Hepatocyte (in vitro differentiated cells): ENCODE data around the gene CEP112. TPM values are rescaled to one million over a fixed set of nuclear protein-coding genes. Genes with fewer than 3 reads are reported as not detected.

ENCODE experiments used
- DNase-seq: peaks from one replicate; pipeline ENCODE4 v3.0.0-alpha.2; 2016; ENCODE audit warnings: low spot score
- H2AFZ ChIP-seq: fragments of 200-600 bp; sonication (generic); 2 replicates; pipeline ENCODE4 v1.6.0; 2016; ENCODE audit warnings: antibody characterized with exemption, mild to moderate bottlenecking
- H3K27ac ChIP-seq: fragments of 200-600 bp; sonication (generic); 2 replicates; pipeline ENCODE4 v1.5.1; 2016; ENCODE audit warnings: mild to moderate bottlenecking
- H3K27me3 ChIP-seq: fragments of 200-600 bp; sonication (generic); 2 replicates; pipeline ENCODE4 v1.6.1; 2016
- H3K36me3 ChIP-seq: fragments of 200-600 bp; sonication (generic); replicated peaks from 2 replicates; pipeline ENCODE4 v1.5.1; 2016; ENCODE audit warnings: low read depth; ENCODE audit not compliant: insufficient read depth
- H3K4me1 ChIP-seq: fragments of 200-600 bp; sonication (generic); 2 replicates; pipeline ENCODE4 v1.5.1; 2016; ENCODE audit warnings: mild to moderate bottlenecking, moderate library complexity; ENCODE audit not compliant: insufficient read depth
- H3K4me2 ChIP-seq: fragments of 200-600 bp; sonication (generic); 2 replicates; pipeline ENCODE4 v1.6.0; 2016
- H3K4me3 ChIP-seq: fragments of 200-600 bp; sonication (generic); 2 replicates; pipeline ENCODE4 v1.5.1; 2016; ENCODE audit warnings: mild to moderate bottlenecking
- H3K79me2 ChIP-seq: fragments of 200-600 bp; sonication (generic); 2 replicates; pipeline ENCODE4 v1.6.0; 2017; ENCODE audit warnings: mild to moderate bottlenecking
- H3K9me2 ChIP-seq: fragments of 200-600 bp; sonication (generic); replicated peaks from 2 replicates; pipeline ENCODE4 v1.6.0; 2017; ENCODE audit warnings: mild to moderate bottlenecking; ENCODE audit not compliant: insufficient read depth
- H3K9me3 ChIP-seq: fragments of 200-600 bp; sonication (generic); 2 replicates; pipeline ENCODE4 v1.5.1; 2016; ENCODE audit warnings: low read depth, mild to moderate bottlenecking
- H4K20me1 ChIP-seq: fragments of 200-600 bp; sonication (generic); 2 replicates; pipeline ENCODE4 v1.6.0; 2016; ENCODE audit warnings: mild to moderate bottlenecking; ENCODE audit not compliant: insufficient read depth, poor library complexity, severe bottlenecking
- CTCF ChIP-seq: fragments of 200-600 bp; sonication (generic); IDR thresholded peaks from 2 replicates; pipeline ENCODE4 v1.5.1; 2016; ENCODE audit warnings: antibody characterized with exemption, mild to moderate bottlenecking; ENCODE audit not compliant: poor library complexity
- EZH2 ChIP-seq: fragments of 200-600 bp; sonication (generic); IDR thresholded peaks from 2 replicates; pipeline ENCODE4 v1.6.1; 2016; ENCODE audit warnings: antibody characterized with exemption, mild to moderate bottlenecking, borderline replicate concordance
- EZH2phosphoT487 ChIP-seq: fragments of 200-600 bp; sonication (generic); IDR thresholded peaks from one replicate; pipeline ENCODE4 v1.6.1; 2018; ENCODE audit warnings: antibody characterized with exemption, mild to moderate bottlenecking, low read depth, moderate library complexity; ENCODE audit not compliant: unreplicated experiment, severe bottlenecking
- WGBS: methylation state at CpG from one replicate; pipeline ENCODE4 v1.1.6; 2016; ENCODE audit warnings: low lambda C conversion rate; ENCODE audit errors: missing lambda C conversion rate; 5-methylcytosine and 5-hydroxymethylcytosine counted together
- polyA plus RNA-seq: library from polyadenylated mRNA; unstranded; fragments of >200 nt; fragmentation: Nextera tagmentation; extraction: Ambion mirVana; gene quantifications from 2 replicates; pipeline ENCODE4 v1.2.1, GENCODE V29; 2016
- total RNA-seq: library from RNA; depleted of rRNA; stranded (reverse); fragments of >200 nt; gene quantifications from 2 replicates; pipeline ENCODE4 v1.2.3, GENCODE V29; 2014

Gene CEP112
- total and polyA plus RNA-seq, 2 experiments from 2014 or later: 7.1 to 9.7 TPM

- no peaks in the 10 kb centered on the region for H3K9me2 ChIP-seq
- no peak for TF ChIP-seq CTCF
- no peak for TF ChIP-seq EZH2phosphoT487
- no peak for TF ChIP-seq EZH2
- H3K9me3 ChIP-seq: no peaks in the 10 kb centered on the region
Measured at GRCh38 chr17:66211047-66211810, 19.3 kb upstream of the CEP112 start.

GRCh38 chr17:66210208-66210574 is 18.3 kb upstream of the CEP112 start:
- Histone ChIP-seq H3K4me2 (no peak overlapping the region), H3K27me3 (no peaks in the 10 kb centered on the region), H3K36me3 (no peaks in the 10 kb centered on the region), H3K4me1 (no peaks in the 10 kb centered on the region), H3K9me3 (no peaks in the 10 kb centered on the region), H3K27ac (no peak overlapping the region), H4K20me1 (no peaks in the 10 kb centered on the region), H2AFZ (no peak overlapping the region), H3K9me2 (no peaks in the 10 kb centered on the region), H3K4me3 (no peak overlapping the region), H3K79me2 (no peaks in the 10 kb centered on the region)
- TF ChIP-seq CTCF (no peak), EZH2phosphoT487 (no peak), EZH2 (no peak)
- DNase-seq: no peak
- 85% methylated on average over 2 of the region's 2 CpGs for WGBS

More at GRCh38 chr17:66211047-66211810, 19.3 kb upstream of the CEP112 start:
- H3K27ac ChIP-seq: no peak overlapping the region
- no peaks in the 10 kb centered on the region for H4K20me1 ChIP-seq
- no peak overlapping the region for H3K4me2 ChIP-seq
- no peak overlapping the region for H3K4me3 ChIP-seq
- no peak for DNase-seq
- H3K79me2 ChIP-seq: no peaks in the 10 kb centered on the region
- no peak overlapping the region for H2AFZ ChIP-seq
- 91% methylated on average over 9 of the region's 9 CpGs for WGBS
- H3K4me1 ChIP-seq: no peaks in the 10 kb centered on the region
- H3K27me3 ChIP-seq: no peaks in the 10 kb centered on the region
- no peaks in the 10 kb centered on the region for H3K36me3 ChIP-seq

GRCh38 chr17:66207936-66208335 is 16.0 kb upstream of the CEP112 start:
- H3K79me2 ChIP-seq: no peaks in the 10 kb centered on the region
- H3K4me3 ChIP-seq: no peak overlapping the region
- no peak overlapping the region for H3K4me2 ChIP-seq
- no peaks in the 10 kb centered on the region for H3K27me3 ChIP-seq
- no peaks in the 10 kb centered on the region for H4K20me1 ChIP-seq
- no peaks in the 10 kb centered on the region for H3K4me1 ChIP-seq
- no peaks in the 10 kb centered on the region for H3K9me2 ChIP-seq
- no peaks in the 10 kb centered on the region for H3K9me3 ChIP-seq
- no peak for DNase-seq
- TF ChIP-seq CTCF: no peak
- TF ChIP-seq EZH2: no peak
- no peak for TF ChIP-seq EZH2phosphoT487
- H3K36me3 ChIP-seq: no peaks in the 10 kb centered on the region
- no peak overlapping the region for H2AFZ ChIP-seq
- H3K27ac ChIP-seq: no peak overlapping the region
